OCI-LY1 (cell line): ENCODE data around the gene FRS2.

Source experiments
- H2AFZ ChIP-seq: fragments of 200-600 bp; sonication (generic), shearing (Covaris generic); 2 replicates; pipeline ENCODE4 v1.6.0; 2014; ENCODE audit warnings: antibody characterized with exemption, mild to moderate bottlenecking, low read length
- H3F3A ChIP-seq: fragments of 200-600 bp; sonication (generic), shearing (Covaris generic); 2 replicates; pipeline ENCODE4 v1.6.0; 2014; ENCODE audit warnings: mild to moderate bottlenecking, antibody characterized with exemption, low read length, moderate library complexity; ENCODE audit not compliant: insufficient read depth
- H3K27ac ChIP-seq: fragments of 200-600 bp; sonication (generic); 2 replicates; pipeline ENCODE4 v1.5.1; 2014; ENCODE audit warnings: low read length, mixed run types, mild to moderate bottlenecking, low read depth; ENCODE audit not compliant: poor library complexity, severe bottlenecking
- H3K27me3 ChIP-seq: fragments of 200-600 bp; sonication (generic); 2 replicates; pipeline ENCODE4 v1.6.0; 2014; ENCODE audit warnings: antibody characterized with exemption, mild to moderate bottlenecking, low read length, moderate library complexity; ENCODE audit not compliant: insufficient read depth
- H3K36me3 ChIP-seq: fragments of 200-600 bp; sonication (generic); 2 replicates; pipeline ENCODE4 v1.6.1; 2014; ENCODE audit warnings: mild to moderate bottlenecking, antibody characterized with exemption, low read length, moderate library complexity, mixed read lengths; ENCODE audit not compliant: insufficient read depth
- H3K4me1 ChIP-seq: fragments of 200-600 bp; sonication (generic); 2 replicates; pipeline ENCODE4 v1.5.1; 2014; ENCODE audit warnings: mild to moderate bottlenecking, low read length, moderate library complexity; ENCODE audit not compliant: insufficient read depth, severe bottlenecking
- H3K4me2 ChIP-seq: fragments of 200-600 bp; sonication (generic), shearing (Covaris generic); 2 replicates; pipeline ENCODE4 v1.6.1; 2014; ENCODE audit warnings: low read length
- H3K4me3 ChIP-seq: fragments of 200-600 bp; sonication (generic); 2 replicates; pipeline ENCODE4 v1.5.1; 2014; ENCODE audit warnings: low read length, low read depth, mild to moderate bottlenecking, mixed read lengths; ENCODE audit not compliant: poor library complexity, severe bottlenecking
- H3K79me2 ChIP-seq: fragments of 200-600 bp; shearing (Covaris generic); 2 replicates; pipeline ENCODE4 v1.6.1; 2016; ENCODE audit warnings: mixed run types, low read length, mixed read lengths; ENCODE audit not compliant: insufficient read depth
- H3K9ac ChIP-seq: fragments of 200-600 bp; sonication (generic), shearing (Covaris generic); 2 replicates; pipeline ENCODE4 v1.6.1; 2014; ENCODE audit warnings: mild to moderate bottlenecking, low read length, mixed read lengths
- H3K9me2 ChIP-seq: fragments of 200-600 bp; sonication (generic), shearing (Covaris generic); 2 replicates; pipeline ENCODE4 v1.6.1; 2014; ENCODE audit warnings: low read depth, mild to moderate bottlenecking, low read length, mixed read lengths
- H3K9me3 ChIP-seq: fragments of 200-600 bp; shearing (Covaris generic); 2 replicates; pipeline ENCODE4 v1.6.1; 2014; ENCODE audit warnings: low read length, mixed read lengths
- H4K20me1 ChIP-seq: fragments of 200-600 bp; sonication (generic), shearing (Covaris generic); 2 replicates; pipeline ENCODE4 v1.6.0; 2016; ENCODE audit warnings: mild to moderate bottlenecking, low read length; ENCODE audit not compliant: insufficient read depth
- EZH2 ChIP-seq: fragments of 200-600 bp; sonication (generic), shearing (Covaris generic); IDR thresholded peaks from 2 replicates; pipeline ENCODE4 v1.8.0; 2017; ENCODE audit warnings: borderline replicate concordance, mixed run types, mild to moderate bottlenecking, antibody characterized with exemption, low read length, moderate library complexity, mixed read lengths
- TF ChIP-seq, protein P1 (sequence below): fragments of 200-600 bp; sonication (generic), shearing (Covaris generic); IDR thresholded peaks from 2 replicates; pipeline ENCODE4 v1.5.1; 2017; ENCODE audit warnings: mild to moderate bottlenecking, antibody characterized with exemption, low read length, moderate library complexity, mixed read lengths

The FRS2 gene, protein sequence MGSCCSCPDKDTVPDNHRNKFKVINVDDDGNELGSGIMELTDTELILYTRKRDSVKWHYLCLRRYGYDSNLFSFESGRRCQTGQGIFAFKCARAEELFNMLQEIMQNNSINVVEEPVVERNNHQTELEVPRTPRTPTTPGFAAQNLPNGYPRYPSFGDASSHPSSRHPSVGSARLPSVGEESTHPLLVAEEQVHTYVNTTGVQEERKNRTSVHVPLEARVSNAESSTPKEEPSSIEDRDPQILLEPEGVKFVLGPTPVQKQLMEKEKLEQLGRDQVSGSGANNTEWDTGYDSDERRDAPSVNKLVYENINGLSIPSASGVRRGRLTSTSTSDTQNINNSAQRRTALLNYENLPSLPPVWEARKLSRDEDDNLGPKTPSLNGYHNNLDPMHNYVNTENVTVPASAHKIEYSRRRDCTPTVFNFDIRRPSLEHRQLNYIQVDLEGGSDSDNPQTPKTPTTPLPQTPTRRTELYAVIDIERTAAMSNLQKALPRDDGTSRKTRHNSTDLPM

DNA sequence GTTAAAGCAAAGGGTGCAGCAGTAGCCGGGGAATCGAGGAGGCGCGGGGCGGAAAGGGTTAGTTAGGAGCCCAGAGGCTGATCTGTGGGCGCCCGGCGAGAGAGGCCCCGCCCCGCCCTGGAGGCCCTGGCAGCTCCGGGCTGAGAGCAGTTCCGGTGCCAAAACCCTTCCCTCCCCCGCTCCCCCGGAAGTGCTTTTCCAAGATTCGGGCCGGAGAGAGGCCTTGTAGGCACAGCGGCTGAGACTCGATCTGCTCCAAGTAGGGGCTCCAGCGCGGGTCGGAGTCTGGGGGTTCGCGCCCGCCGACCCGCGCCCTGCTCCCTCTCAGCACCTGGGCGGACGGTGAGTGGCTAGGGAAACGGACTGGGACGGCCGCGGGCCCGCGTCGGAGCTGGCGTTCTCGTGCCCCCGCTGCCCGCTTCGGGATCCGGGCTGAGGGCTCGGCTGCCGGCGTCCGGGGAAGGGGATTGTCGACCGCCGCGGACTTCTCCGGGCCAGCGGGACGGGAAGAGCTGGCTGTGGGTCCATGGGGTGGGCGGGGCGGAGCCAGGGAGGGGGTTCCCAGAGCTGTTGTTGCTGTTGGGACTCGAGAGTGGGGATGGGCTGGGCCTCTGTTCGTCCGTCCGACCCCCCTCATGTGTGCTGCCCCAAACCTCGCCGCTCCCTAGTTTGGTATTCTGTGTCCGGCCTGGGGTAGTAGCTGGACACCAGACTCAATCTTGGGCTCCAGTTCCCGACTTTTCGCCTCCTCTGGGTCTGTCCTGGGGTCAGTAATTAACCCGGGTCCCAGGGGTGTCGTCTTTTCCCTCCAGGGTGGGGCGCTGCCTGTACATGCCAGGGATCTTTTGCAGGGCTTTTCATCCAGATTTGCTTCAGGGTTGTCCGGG is at the start of gene FRS2:
FRS2 (plus strand) TSS at position 200 of the 887 bp plus-strand sequence. CDS start 98,643 bp downstream, outside the sequence.
- Histone ChIP-seq H3K9me2 (no peaks in the 10 kb centered on the region), H3K9me3 (no peaks in the 10 kb centered on the region), H3K36me3 (no peaks in the 10 kb centered on the region), H3K27me3 (no peaks in the 10 kb centered on the region), H3K79me2 (peaks cover 47% of the 10 kb centered on the region), H4K20me1 (no peaks in the 10 kb centered on the region), H3K4me3 (peak within 1 kb of the TSS; percentile 97), H2AFZ (peak within 1 kb of the TSS; percentile 96), H3K27ac (peak within 1 kb of the TSS; percentile 44), H3F3A (no peaks in the 10 kb centered on the region), H3K9ac (peak within 1 kb of the TSS; percentile 92), H3K4me1 (peaks cover 49% of the 10 kb centered on the region), H3K4me2 (peak within 1 kb of the TSS; percentile 99)
- TF ChIP-seq EZH2, result no peak
- TF ChIP-seq, protein P1, sequence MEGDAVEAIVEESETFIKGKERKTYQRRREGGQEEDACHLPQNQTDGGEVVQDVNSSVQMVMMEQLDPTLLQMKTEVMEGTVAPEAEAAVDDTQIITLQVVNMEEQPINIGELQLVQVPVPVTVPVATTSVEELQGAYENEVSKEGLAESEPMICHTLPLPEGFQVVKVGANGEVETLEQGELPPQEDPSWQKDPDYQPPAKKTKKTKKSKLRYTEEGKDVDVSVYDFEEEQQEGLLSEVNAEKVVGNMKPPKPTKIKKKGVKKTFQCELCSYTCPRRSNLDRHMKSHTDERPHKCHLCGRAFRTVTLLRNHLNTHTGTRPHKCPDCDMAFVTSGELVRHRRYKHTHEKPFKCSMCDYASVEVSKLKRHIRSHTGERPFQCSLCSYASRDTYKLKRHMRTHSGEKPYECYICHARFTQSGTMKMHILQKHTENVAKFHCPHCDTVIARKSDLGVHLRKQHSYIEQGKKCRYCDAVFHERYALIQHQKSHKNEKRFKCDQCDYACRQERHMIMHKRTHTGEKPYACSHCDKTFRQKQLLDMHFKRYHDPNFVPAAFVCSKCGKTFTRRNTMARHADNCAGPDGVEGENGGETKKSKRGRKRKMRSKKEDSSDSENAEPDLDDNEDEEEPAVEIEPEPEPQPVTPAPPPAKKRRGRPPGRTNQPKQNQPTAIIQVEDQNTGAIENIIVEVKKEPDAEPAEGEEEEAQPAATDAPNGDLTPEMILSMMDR, result peak; percentile 30; the same call in 1 of the 2 replicates

DNA sequence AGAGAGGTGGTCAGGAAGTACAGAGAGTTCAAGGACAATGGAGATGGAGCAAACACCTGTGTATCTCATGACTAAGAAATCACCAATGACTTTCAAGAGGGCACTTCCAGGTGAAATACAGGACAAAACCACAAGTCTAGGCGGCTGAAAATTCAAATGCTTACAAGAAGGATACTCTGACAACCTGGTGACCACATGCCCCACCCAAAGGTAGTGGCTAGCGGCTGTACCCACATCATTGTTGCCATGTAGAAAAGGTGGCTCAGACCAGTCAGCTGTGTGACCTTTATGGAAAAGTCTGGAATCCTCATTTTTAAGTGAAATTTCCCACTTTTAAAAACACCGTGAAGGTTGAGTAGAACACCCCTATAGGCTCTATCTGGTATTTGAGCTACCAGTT is 48.6 kb upstream of the FRS2 start:
- no peaks in the 10 kb centered on the region for H3K4me1 ChIP-seq
- no peaks in the 10 kb centered on the region for H4K20me1 ChIP-seq
- H3K9me3 ChIP-seq, result no peaks in the 10 kb centered on the region
- H3K27ac ChIP-seq, result no peak overlapping the region
- H3K27me3 ChIP-seq, result no peaks in the 10 kb centered on the region
- H3F3A ChIP-seq, result no peaks in the 10 kb centered on the region
- H2AFZ ChIP-seq, result no peak overlapping the region
- no peak overlapping the region for H3K4me3 ChIP-seq
- H3K9me2 ChIP-seq, result no peaks in the 10 kb centered on the region
- no peak overlapping the region for H3K9ac ChIP-seq
- TF ChIP-seq, protein P1, result no peak
- TF ChIP-seq EZH2, result no peak
- H3K4me2 ChIP-seq, result no peak overlapping the region
- no peaks in the 10 kb centered on the region for H3K79me2 ChIP-seq
- H3K36me3 ChIP-seq, result no peaks in the 10 kb centered on the region

- H3K4me3 ChIP-seq, result no peak overlapping the region
- TF ChIP-seq, protein P1, result no peak
- no peak for TF ChIP-seq EZH2
- H3K36me3 ChIP-seq, result no peaks in the 10 kb centered on the region
- H4K20me1 ChIP-seq, result no peaks in the 10 kb centered on the region
- no peaks in the 10 kb centered on the region for H3K27me3 ChIP-seq
- H3K27ac ChIP-seq, result no peak overlapping the region
- H3K4me2 ChIP-seq, result no peak overlapping the region
- no peak overlapping the region for H2AFZ ChIP-seq
- no peaks in the 10 kb centered on the region for H3K4me1 ChIP-seq
- no peaks in the 10 kb centered on the region for H3F3A ChIP-seq
- H3K9me3 ChIP-seq, result no peaks in the 10 kb centered on the region
- H3K79me2 ChIP-seq, result no peaks in the 10 kb centered on the region
- H3K9me2 ChIP-seq, result no peaks in the 10 kb centered on the region
- no peak overlapping the region for H3K9ac ChIP-seq
Observed at GRCh38 chr12:69423037-69423905, 46.9 kb upstream of the FRS2 start.
